Activated CD8-positive, alpha-beta T cell treated with anti-CD3 and anti-CD28 coated beads for 36 hours (primary cell): ENCODE data around the gene LRRTM2. TPM values are rescaled to one million over a fixed set of nuclear protein-coding genes. Genes with fewer than 3 reads are reported as not detected.

Experiments used
- ATAC-seq: fragments of 200-7000 bp; cut with Tn5 transposase; one replicate; pipeline ENCODE4 v1.10.0; 2021; ENCODE audit warnings: mild to moderate bottlenecking, moderate library complexity
- CTCF ChIA-PET: fragments of 350-600 bp; sonication (Branson Sonifier 250); formaldehyde crosslinking; loops from one replicate; lab custom pipeline; 2021; ENCODE audit warnings: antibody characterized with exemption; lab: Charles Lee
- POLR2A ChIA-PET: fragments of 350-600 bp; sonication (Branson Sonifier 250); formaldehyde crosslinking; loops from one replicate; lab custom pipeline; 2021; ENCODE audit warnings: antibody characterized with exemption; lab: Charles Lee
- DNase-seq: peaks from one replicate; pipeline ENCODE4 v3.0.0-alpha.2; 2020
- H3K27ac Mint-ChIP-seq: one replicate; pipeline ENCODE4 v1.8.0; 2021; ENCODE audit warnings: mild to moderate bottlenecking, mixed read lengths
- H3K27me3 Mint-ChIP-seq: one replicate; pipeline ENCODE4 v1.8.0; 2021; ENCODE audit warnings: mixed read lengths
- H3K36me3 Mint-ChIP-seq: one replicate; pipeline ENCODE4 v1.8.0; 2021; ENCODE audit warnings: low read depth, mixed read lengths
- H3K4me1 Mint-ChIP-seq: one replicate; pipeline ENCODE4 v1.8.0; 2021; ENCODE audit warnings: low read depth, mixed read lengths
- H3K4me3 Mint-ChIP-seq: one replicate; pipeline ENCODE4 v1.8.0; 2021; ENCODE audit warnings: mild to moderate bottlenecking, moderate library complexity, mixed read lengths
- H3K9me3 Mint-ChIP-seq: one replicate; pipeline ENCODE4 v1.8.0; 2021; ENCODE audit warnings: mixed read lengths
- intact Hi-C: fragments of 100-400 bp; cut with micrococcal nuclease; formaldehyde crosslinking; loops from one replicate; pipeline ENCODE4 v1.10.0; 2022
- total RNA-seq, 2 experiments: library from RNA; stranded (reverse); gene quantifications; one replicate each; pipeline ENCODE4 v1.2.3, GENCODE V29; 2021
- TF ChIP-seq, protein P1 (sequence below): fragments of 200-600 bp; IDR thresholded peaks from one replicate; pipeline ENCODE4 v1.8.0; 2022; ENCODE audit warnings: antibody characterized with exemption, mild to moderate bottlenecking

Gene LRRTM2
- total RNA-seq, 2 experiments from 2014 or later: not detected

DNA sequence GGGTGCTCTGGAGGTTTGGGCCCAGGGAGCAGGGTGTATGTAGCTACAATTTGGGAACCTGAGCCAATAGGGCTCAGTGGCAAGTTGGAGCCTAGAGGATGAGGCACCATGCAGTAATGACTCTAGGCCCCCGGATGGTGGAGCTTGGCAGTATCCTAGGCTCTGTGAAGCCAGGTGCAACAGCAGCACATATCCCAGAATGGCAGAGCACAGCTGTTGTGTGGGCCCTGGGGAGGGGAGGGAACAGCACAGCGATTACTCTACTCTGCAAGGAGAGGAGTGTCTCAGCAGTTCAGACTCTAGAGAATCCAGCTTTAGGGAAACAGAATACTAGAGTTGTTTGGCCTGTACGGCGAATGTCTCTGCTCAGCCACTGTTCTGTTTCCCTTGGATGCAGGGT lies 56.1 kb downstream of the LRRTM2 start:
- ChIA-PET POLR2A (no interaction called here), CTCF (no interaction called here)
- Mint-ChIP-seq H3K27ac (no peak overlapping the region), H3K36me3 (peaks cover 3% of the 10 kb centered on the region), H3K4me1 (peaks cover 2% of the 10 kb centered on the region), H3K4me3 (no peak overlapping the region), H3K9me3 (no peaks in the 10 kb centered on the region), H3K27me3 (peaks cover 17% of the 10 kb centered on the region)
- no peak for DNase-seq
- TF ChIP-seq, protein P1, sequence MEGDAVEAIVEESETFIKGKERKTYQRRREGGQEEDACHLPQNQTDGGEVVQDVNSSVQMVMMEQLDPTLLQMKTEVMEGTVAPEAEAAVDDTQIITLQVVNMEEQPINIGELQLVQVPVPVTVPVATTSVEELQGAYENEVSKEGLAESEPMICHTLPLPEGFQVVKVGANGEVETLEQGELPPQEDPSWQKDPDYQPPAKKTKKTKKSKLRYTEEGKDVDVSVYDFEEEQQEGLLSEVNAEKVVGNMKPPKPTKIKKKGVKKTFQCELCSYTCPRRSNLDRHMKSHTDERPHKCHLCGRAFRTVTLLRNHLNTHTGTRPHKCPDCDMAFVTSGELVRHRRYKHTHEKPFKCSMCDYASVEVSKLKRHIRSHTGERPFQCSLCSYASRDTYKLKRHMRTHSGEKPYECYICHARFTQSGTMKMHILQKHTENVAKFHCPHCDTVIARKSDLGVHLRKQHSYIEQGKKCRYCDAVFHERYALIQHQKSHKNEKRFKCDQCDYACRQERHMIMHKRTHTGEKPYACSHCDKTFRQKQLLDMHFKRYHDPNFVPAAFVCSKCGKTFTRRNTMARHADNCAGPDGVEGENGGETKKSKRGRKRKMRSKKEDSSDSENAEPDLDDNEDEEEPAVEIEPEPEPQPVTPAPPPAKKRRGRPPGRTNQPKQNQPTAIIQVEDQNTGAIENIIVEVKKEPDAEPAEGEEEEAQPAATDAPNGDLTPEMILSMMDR: no peak
- intact Hi-C loops: no loop called here
- ATAC-seq: no peak

Other genes with a start within 250 kb of the LRRTM2 start
- gene CTNNA1, start 121.9 kb downstream of the LRRTM2 start, total RNA-seq: 10 to 100 TPM; 77.3 to 85.6 TPM